HG02970 (cell line): ENCODE data around the gene POLD2.

Experiments
- ATAC-seq: cut with Tn5 transposase; IDR thresholded peaks from one replicate; pipeline ENCODE4 v1.9.1; 2021; ENCODE audit warnings: mild to moderate bottlenecking, moderate library complexity, moderate number of reproducible peaks; ENCODE audit not compliant: unreplicated experiment, low FRiP score

Gene POLD2

DNA sequence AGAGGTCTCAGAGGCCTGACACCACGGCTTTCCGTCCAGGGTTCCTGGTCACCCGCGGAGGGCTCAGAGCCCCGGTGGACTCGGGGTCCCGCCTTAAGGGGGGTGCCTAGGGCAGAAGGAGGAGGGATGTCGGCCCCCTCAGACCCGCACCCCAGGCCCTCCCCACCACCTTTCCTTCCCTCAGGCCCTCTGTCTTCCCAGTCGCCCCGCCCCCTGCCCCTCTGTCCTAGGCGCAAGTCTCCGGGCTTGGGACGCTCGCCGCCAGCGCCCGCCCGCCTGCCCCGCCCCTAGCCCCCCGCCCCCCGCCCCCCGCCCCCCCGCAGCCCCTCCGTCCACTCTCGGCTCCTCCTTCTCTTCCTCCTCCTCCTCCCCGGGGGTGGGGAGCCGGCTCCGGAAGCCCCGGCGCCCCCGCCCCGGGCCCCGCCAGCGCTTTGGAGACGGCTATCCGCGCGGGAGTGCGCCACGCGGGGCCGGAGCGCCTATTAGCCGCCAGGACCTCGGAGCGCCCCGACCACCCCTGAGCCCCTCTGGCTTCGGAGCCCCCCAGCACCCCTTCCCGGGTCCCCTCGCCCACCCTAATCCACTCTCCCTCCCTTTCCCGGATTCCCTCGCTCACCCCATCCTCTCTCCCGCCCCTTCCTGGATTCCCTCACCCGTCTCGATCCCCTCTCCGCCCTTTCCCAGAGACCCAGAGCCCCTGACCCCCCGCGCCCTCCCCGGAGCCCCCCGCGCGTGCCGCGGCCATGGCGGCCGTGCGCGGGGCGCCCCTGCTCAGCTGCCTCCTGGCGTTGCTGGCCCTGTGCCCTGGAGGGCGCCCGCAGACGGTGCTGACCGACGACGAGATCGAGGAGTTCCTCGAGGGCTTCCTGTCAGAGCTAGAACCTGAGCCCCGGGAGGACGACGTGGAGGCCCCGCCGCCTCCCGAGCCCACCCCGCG is 19.2 kb downstream of the POLD2 start, which contains the start of gene AEBP1:
Gene AEBP1 (plus strand): TSS at position 423 of the 937 bp plus-strand sequence. CDS start 321 bp downstream, at position 744.
- no peak for ATAC-seq

- no peak for ATAC-seq
Measured at GRCh38 chr7:44103566-44103922, 19.8 kb downstream of the POLD2 start.

GRCh38 chr7:44102846-44103565 is 20.3 kb downstream of the POLD2 start:
- ATAC-seq, result no peak

DNA sequence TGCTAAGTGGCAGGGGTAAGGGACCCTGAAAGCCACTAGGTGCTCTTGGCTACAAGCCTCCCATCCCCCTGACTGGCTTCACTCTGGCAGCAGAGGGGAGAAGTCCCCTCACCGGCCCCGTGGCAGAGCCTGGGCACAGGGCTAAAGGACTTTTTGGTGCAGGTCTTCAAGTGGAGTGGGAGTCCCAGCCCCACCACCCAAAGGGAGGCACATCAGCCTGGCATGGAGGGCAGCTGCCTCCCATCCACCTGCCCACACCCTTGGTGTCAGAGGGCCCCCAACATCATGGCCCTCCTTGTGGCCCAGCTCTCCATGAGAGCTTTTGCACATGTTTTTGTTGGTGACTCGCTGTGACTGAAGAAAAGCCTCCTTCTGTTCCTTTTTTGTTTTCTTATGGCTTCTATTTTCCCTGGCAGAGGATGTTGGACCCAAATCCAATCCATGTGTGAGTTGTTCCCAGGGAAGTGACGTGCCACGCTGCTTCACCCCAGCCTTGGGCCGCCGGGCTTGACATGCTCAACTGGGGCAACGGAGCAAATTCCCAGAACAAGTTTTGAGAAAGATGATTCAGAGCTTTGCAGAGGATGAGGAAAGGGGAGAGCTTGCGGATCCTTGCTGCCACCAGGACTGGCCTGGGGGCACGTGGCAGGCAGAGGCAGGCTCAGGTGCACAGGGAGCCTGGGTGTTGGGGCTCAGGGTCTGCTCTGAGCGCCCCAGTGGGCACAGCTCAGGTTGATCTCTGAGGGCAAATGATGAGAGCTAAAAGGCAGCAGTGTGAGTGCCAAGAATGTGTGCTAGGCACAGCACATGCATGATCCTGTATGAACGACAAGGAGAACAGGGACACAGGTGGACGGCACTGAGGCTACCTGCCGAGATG is 21.1 kb downstream of the POLD2 start:
- no peak for ATAC-seq

DNA sequence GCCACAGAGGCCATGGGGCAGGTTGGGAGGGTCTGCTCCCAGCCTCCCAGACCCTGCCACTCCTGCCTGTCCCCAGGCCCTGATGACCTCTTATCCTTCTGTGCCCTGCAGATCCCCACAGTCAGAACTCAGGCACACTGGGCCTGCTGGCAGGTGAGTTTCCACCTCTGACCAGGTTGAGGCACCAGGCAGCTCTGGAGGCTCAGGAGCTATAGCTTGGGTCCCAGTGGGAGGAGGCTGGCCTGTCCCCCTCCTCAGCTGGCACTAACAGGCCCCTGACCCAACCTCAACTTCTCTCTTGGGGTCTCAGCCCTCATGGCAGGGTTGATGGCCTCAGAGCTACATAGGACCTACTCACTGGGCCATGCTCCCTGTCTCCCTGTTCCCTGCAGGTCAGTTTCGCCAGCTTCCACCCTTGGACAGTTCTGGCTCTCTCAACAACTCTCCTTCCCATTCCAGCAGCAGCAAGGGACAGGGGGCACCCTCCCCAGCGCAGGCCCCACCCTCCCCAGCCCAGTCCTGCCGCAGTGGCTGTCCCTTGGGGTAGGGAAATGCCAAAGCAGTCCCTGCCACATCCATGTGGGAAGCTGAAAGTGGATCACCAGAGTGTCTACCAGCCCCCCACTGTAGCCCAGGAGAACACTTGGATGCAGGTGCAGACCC is 21.9 kb downstream of the POLD2 start:
- ATAC-seq, result no peak

DNA sequence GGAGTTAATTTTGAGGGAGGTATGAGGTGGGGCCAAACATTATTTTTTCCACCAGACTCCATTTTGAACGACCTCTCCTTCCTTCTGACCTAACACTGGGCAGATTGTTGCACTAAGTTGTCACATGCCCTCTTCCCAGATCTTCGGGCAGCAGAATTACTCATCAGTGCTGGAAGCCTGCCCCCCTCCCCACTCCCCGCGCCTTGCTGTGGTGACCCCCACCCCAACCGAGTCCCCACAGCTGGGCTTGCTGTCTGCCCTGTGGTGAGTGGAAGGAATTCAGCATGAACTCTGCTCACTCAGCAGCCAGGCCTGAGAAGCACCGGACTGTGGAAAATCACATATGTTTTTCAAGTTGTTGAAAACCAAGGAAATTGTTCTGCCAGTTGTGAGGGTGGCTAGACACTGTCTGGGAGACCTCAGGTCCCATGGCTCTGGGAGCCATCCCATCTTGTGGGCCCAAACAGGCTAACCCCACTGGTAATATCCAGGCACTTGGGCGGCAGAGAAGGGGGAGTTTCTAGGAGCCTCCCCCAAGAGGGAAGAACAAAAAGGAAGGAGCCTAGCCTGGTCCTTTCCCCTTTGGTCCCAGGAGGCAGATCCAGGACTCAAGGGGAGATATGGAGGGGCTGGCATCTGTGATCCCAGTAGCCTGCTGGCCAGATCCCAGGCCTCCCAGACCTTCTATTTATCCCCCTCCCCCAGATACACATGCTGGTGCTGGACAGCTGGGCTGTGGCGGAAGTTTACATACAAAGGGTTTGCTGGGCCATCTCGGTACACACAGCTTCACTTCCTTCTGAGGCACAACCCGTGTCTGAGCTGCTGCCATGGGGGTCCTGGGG is 22.7 kb downstream of the POLD2 start:
- no peak for ATAC-seq

DNA sequence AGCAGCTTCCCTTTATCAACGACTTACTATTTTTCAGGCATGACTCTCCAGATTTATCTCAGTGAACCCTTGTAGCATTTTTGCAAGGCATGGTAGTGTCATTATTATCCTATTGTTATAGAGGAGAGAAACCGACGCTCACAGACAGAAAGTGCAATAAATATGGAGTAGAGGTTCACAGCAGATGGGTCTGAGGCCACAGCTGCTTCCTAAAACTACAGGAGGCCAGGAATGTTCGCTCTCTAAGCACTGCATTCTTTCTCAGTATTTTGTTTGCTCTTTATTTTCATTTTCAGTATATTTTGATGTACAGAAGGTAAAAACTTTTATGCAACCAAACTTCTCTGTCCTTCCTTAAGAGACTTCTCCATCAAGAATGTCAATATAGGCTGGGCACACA is 23.7 kb downstream of the POLD2 start:
- ATAC-seq, result no peak

DNA sequence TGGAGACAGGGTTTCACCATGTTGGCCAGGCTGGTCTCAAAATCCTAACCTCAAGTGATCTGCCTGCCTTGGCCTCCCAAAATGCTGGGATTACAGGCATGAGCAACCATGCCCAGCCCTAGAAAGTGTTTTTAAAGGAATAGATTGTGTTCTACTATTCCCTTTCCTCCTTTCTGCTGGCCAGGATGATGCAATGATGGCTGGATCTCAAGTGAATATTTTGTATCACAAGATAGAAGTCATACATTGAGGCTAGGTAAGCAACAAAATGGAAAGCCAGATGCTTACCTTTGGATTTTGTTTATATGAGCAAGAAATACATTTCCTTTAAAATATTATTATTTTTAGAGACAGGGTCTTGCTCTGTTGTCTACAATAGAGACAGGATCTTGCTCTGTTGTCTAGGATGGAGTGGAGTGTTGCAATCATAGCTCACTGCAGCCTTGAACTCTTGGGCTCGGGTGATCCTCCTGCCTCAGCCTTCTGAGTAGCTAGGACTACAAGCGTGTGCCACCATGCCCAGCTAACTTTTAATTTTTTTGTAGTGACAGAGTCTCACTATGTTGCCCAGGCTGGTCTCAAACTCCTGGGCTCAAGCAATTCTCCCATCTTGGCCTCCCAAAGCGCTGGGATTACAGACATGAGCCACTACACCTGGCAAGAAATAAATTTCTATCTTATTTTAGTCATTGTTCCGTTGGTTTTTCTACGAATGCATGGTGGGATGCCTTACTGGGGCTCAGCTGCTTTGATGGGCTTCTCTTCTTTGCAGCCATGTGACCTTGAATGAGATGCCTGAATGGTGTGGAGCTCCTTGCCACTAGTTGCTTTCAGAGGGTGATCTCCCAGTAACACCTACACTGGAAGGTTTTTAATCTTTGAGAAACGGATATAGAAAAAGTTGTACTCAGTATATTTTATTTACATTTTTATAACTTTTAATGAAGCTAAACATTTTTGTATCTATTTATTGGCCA is 25.0 kb downstream of the POLD2 start:
- no peak for ATAC-seq

- no peak for ATAC-seq
Measured at GRCh38 chr7:44097064-44097932, 26.1 kb downstream of the POLD2 start.

DNA sequence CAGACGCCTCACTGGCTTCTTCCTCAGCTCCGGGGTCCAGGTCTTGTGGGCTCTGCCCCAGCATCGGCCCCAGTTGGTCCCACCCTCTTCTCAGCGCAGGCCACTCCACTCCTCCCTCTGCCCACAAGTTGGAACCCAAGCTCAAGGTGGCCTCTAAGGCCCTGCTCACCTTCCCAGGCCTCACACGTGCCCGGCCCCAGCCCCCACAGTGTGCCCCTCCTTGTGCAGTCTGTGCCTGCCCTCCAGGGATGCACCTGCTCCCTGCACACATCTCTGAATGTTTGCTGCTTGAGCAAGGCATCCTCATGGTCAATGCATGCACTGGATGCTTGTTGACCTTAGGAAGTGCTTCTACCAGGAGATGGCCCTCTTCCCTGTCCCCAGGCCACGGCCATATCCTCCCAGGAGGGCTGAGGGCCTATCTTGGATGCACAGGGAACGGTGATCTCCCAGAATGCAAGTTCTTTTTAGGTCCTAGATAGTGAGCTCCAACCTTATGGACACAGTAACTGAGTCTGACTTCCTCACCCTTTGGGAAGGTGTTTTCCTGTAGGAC is 26.9 kb downstream of the POLD2 start:
- ATAC-seq, result no peak

DNA sequence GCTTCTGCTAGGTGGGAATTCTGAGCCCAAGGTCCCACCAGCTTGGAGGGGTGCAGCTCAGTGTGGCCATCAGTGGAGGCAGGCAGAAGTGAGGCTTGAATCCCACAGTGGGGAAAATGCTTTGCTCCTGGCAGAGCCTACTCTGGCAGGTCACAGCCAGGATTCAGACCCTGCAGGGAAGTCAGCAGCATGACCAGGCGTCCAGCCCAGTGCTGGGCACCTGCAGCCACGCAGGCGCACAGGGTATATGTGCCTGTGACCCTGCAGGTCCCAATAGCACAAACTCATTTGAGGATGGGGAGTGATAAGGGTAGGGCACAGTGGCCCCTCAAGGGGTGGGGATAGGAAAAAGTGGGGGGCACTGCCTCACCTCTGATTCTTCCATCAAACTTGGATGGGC is 27.6 kb downstream of the POLD2 start:
- ATAC-seq, result no peak

DNA sequence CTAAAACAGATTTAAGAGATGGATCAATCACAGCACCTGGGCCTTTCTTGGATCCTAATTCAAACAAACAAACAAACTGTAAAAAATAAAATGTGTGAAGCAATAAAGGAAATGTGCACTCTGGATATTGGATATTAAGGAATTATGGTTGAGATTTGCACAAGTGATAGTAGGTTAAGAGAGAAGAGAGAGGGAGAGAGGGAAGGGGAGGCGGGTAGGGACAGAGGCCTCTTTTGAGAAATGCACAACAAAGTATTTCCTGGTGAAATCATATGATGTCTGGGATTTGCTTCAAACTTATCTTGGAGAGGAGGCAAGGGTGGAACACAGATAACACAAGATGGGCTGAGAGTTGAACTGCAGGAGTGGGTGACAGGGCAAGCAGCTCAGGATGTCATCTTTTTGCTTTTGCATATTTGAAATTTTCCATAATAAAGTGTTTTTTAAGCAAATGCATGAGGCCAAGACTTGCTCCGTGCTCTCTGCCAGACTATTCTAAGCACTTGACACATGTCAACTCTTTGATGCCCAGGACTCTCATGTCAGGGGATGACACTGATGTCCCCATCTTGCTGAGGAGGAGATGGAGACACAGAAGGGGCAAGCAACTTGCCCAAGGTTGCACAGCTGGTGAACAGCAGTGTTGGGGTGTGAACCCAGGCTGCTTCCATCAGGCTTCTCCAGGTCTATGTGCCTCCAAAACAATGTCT is 28.3 kb downstream of the POLD2 start:
- ATAC-seq, result no peak

DNA sequence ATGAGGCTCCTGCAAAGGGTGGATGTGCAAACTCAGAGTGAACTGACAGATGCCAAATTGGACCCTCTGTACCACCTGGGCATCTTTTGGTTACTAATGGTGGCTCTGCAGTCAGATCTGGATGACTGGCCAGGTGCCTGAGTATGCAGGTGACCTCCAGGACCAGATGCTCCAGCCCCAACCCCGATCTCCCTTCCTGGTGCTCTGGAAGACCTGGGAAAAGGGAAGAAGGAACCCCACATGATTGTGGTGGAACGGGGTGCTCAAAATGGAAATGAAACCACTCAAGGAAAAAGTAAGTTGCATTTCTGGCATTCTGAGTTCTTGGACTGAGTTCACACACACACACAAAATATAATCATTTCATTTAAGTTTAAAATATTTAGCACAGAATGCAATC is 29.0 kb downstream of the POLD2 start:
- no peak for ATAC-seq

GRCh38 chr7:44093102-44093641 is 30.2 kb downstream of the POLD2 start:
- no peak for ATAC-seq

- no peak for ATAC-seq
Measured at GRCh38 chr7:44087911-44088838, 35.2 kb downstream of the POLD2 start.
